ENCODE data around the gene ZER1.

DNA sequence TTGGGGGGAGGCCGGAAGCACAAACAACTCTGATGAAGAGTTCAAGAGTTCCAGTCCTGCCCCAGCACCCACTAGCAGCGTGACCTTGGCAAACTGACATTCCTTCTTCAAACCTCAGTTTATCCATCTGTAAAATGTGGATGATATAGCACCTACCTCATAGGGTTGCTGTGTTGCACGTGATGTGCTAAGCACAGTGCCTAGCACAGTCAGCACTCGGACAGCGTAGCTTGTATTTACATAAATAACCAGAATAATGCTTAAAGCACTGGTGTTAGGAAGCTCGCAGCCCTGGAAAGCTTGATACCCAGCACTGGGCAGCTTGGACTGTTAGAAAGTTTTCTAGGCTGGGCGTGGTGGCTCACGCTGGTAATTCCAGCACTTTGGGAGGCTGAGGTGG, 64.3 kb downstream of the ZER1 start:
- TF ChIP-seq POLR2A (IDR thresholded peaks at IDR 0.05), result no peak
- TF ChIP-seq, protein P1, sequence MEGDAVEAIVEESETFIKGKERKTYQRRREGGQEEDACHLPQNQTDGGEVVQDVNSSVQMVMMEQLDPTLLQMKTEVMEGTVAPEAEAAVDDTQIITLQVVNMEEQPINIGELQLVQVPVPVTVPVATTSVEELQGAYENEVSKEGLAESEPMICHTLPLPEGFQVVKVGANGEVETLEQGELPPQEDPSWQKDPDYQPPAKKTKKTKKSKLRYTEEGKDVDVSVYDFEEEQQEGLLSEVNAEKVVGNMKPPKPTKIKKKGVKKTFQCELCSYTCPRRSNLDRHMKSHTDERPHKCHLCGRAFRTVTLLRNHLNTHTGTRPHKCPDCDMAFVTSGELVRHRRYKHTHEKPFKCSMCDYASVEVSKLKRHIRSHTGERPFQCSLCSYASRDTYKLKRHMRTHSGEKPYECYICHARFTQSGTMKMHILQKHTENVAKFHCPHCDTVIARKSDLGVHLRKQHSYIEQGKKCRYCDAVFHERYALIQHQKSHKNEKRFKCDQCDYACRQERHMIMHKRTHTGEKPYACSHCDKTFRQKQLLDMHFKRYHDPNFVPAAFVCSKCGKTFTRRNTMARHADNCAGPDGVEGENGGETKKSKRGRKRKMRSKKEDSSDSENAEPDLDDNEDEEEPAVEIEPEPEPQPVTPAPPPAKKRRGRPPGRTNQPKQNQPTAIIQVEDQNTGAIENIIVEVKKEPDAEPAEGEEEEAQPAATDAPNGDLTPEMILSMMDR (IDR thresholded peaks at IDR 0.05), result no peak

Data from uterus (tissue), 2 donors.